K562 (cell line): Measurements from ENCODE around the gene GPR39. TPM values are rescaled to one million over a fixed set of nuclear protein-coding genes. Genes with fewer than 3 reads are reported as not detected.

Experiments used
- ATAC-seq: fragments of 200-7000 bp; cut with Tn5 transposase; 3 replicates; pipeline ENCODE4 v1.9.1; 2020; ENCODE audit warnings: moderate library complexity
- BruUV-seq: library from RNA; stranded (reverse); fragments of 400-500 nt; replicated peaks from 2 replicates; lab custom pipeline; 2021; lab: Mats Ljungman, UMichigan
- CTCF ChIA-PET: fragments of 300-600 bp; formaldehyde crosslinking; extraction: SDS; loops from one replicate; lab custom pipeline; 2021; ENCODE audit warnings: low intra/inter-chr PET ratio; lab: Yijun Ruan, JAX
- POLR2A ChIA-PET: fragments of 300-600, 350-650 bp; sonication (Branson Sonifier 250); formaldehyde crosslinking; extraction: SDS; loops from one replicate; lab custom pipeline; 2021; ENCODE audit warnings: antibody characterized with exemption, inconsistent platforms; lab: Yijun Ruan, JAX
- DNase-seq, 4 experiments: peaks; one replicate each; pipeline versions ENCODE4 v3.0.0 to v3.0.0-alpha.2; 2011 to 2018; ENCODE audit warnings: low spot score in 3 of 4, mixed read lengths in 3 of 4; ENCODE audit errors: extremely low read depth in 1 of 4
- FAIRE-seq: peaks from 2 replicates; lab custom pipeline; 2011; peaks lifted over from hg19 to GRCh38; lab: Jason Lieb, UNC
- H2AFZ ChIP-seq: 2 replicates; pipeline ENCODE4 v1.6.0; 2011; ENCODE audit warnings: low read depth, low read length, control low read depth, inconsistent platforms
- H3K27ac ChIP-seq: fragments of 200-600 bp; 3 replicates; pipeline ENCODE4 v1.8.0; 2011; ENCODE audit warnings: low read depth, mild to moderate bottlenecking, control low read depth, inconsistent platforms, low read length, moderate library complexity, mixed read lengths; ENCODE audit errors: extremely low read depth
- H3K27me3 ChIP-seq, 2 experiments: fragments of 300-600 bp in 1 of 2; 2 replicates in 1 of 2; 3 replicates in 1 of 2; pipeline versions ENCODE4 v1.6.0 to v1.8.0; 2011; ENCODE audit warnings: inconsistent platforms in 2 of 2, low read length in 2 of 2, mild to moderate bottlenecking in 1 of 2, mixed read lengths in 1 of 2, moderate library complexity in 1 of 2; ENCODE audit not compliant: control insufficient read depth in 2 of 2, insufficient read depth in 2 of 2
- H3K36me3 ChIP-seq: fragments of 300-600 bp; 3 replicates; pipeline ENCODE4 v1.8.0; 2011; ENCODE audit warnings: mild to moderate bottlenecking, low read length, inconsistent platforms; ENCODE audit not compliant: control insufficient read depth, insufficient read depth
- H3K4me1 ChIP-seq, 2 experiments: fragments of 200-600 bp in 1 of 2; replicated peaks in 1 of 2; 2 replicates in 1 of 2; 3 replicates in 1 of 2; pipeline versions ENCODE4 v1.5.1 to v1.8.0; 2011; ENCODE audit warnings: inconsistent platforms in 2 of 2, low read length in 2 of 2, mild to moderate bottlenecking in 1 of 2, mixed read lengths in 1 of 2, moderate library complexity in 1 of 2; ENCODE audit not compliant: control insufficient read depth in 2 of 2, insufficient read depth in 2 of 2
- H3K4me2 ChIP-seq: 2 replicates; pipeline ENCODE4 v1.6.1; 2011; ENCODE audit warnings: low read length, control low read depth, inconsistent platforms, mixed read lengths; ENCODE audit not compliant: insufficient read depth
- H3K4me3 ChIP-seq: fragments of 200-600 bp; sonication (generic), shearing (Covaris generic); 2 replicates; pipeline ENCODE4 v1.5.1; 2016; ENCODE audit warnings: control low read depth, inconsistent platforms
- H3K79me2 ChIP-seq: fragments of 200-600 bp; 3 replicates; pipeline ENCODE4 v1.8.0; 2011; ENCODE audit warnings: low read length, inconsistent platforms; ENCODE audit not compliant: control insufficient read depth, insufficient read depth
- H3K9ac ChIP-seq, 2 experiments: 2 replicates each; pipeline versions ENCODE4 v1.6.0 to v1.6.1; 2011; ENCODE audit warnings: low read depth in 2 of 2, low read length in 2 of 2, control low read depth in 1 of 2, inconsistent platforms in 1 of 2, mild to moderate bottlenecking in 1 of 2, mixed read lengths in 1 of 2; ENCODE audit not compliant: insufficient read depth in 1 of 2
- H3K9me1 ChIP-seq: one replicate; pipeline ENCODE4 v1.6.0; 2011; ENCODE audit warnings: inconsistent platforms, mild to moderate bottlenecking, low read length, moderate library complexity; ENCODE audit not compliant: control insufficient read depth, insufficient read depth
- H3K9me3 ChIP-seq: replicated peaks from 2 replicates; pipeline ENCODE4 v1.5.1; 2011; ENCODE audit warnings: low read depth, low read length, inconsistent platforms; ENCODE audit not compliant: control insufficient read depth, insufficient read depth
- H4K20me1 ChIP-seq: replicated peaks from 2 replicates; pipeline ENCODE4 v1.6.1; 2011; ENCODE audit warnings: low read length, inconsistent platforms, mixed read lengths; ENCODE audit not compliant: control insufficient read depth, insufficient read depth
- DPF2 ChIP-seq: fragments of 450-650 bp; IDR thresholded peaks from 2 replicates; pipeline ENCODE4 v1.6.1; 2016
- HDAC2 ChIP-seq: fragments of 450-650 bp; IDR thresholded peaks from 2 replicates; pipeline ENCODE4 v1.6.1; 2016; ENCODE audit warnings: mild to moderate bottlenecking
- PBX2 ChIP-seq, 2 experiments: IDR thresholded peaks in 1 of 2; conservative IDR thresholded peaks in 1 of 2; 2 replicates each; pipeline ENCODE4 v1.6.1; 2016; ENCODE audit warnings: low read depth in 2 of 2, mild to moderate bottlenecking in 1 of 2, missing compliant biosample characterization in 1 of 2, missing genetic modification characterization in 1 of 2, moderate library complexity in 1 of 2
- TEAD4 ChIP-seq, 2 experiments: sonication (generic) in 1 of 2; formaldehyde crosslinking in 1 of 2; IDR thresholded peaks; 2 replicates each; pipeline versions ENCODE4 v1.6.1 to v1.8.0; 2012 to 2022; ENCODE audit warnings: borderline replicate concordance in 1 of 2, inconsistent platforms in 1 of 2, low read length in 1 of 2, mild to moderate bottlenecking in 1 of 2, missing genetic modification reagents in 1 of 2
- WGBS: fragments of 100-300 bp; shearing (Covaris generic); methylation state at CpG from one replicate; pipeline ENCODE4 v1.1.6; 2016; ENCODE audit warnings: low coverage, mixed read lengths; ENCODE audit not compliant: insufficient coverage; ENCODE audit errors: missing lambda C conversion rate; 5-methylcytosine and 5-hydroxymethylcytosine counted together
- in situ Hi-C: fragments of 300-500 bp; cut with MboI; formaldehyde crosslinking; loops from 4 replicates; pipeline ENCODE4 v1.15.0; 2018; ENCODE audit warnings: inconsistent platforms, mixed read lengths
- intact Hi-C: fragments of 100-400 bp; cut with micrococcal nuclease; formaldehyde crosslinking; loops from 2 replicates; pipeline ENCODE4 v1.14.2; 2022
- polyA plus RNA-seq, 8 experiments: library from polyadenylated mRNA; depleted of rRNA in 4 of 8; stranded (reverse) in 5 of 8; unstranded in 3 of 8; fragments of >200 nt; fragmentation: Nextera tagmentation in 2 of 8; fragmentation: Illumina TruSeq in 1 of 8; extraction: Ambion mirVana in 2 of 8; extraction: Trizol in 1 of 8; gene quantifications; 2 replicates each; pipeline versions ENCODE4 v1.2.1 to v1.2.3, GENCODE V29; 2011 to 2014; ENCODE audit warnings: inconsistent platforms in 1 of 8, missing spikeins in 1 of 8
- total RNA-seq, 7 experiments: library from RNA; depleted of rRNA in 6 of 7; stranded (reverse); fragments of >200 nt in 6 of 7; fragmentation: Illumina TruSeq in 2 of 7; extraction: Trizol in 2 of 7; gene quantifications; 2 replicates each; pipeline versions ENCODE4 v1.2.1 to v1.2.3, GENCODE V29; 2011 to 2021; ENCODE audit warnings: low replicate concordance in 1 of 7

GPR39 gene
- total and polyA plus RNA-seq, 9 of the 15 experiments (the other 6 are each of a cell fraction or from before 2014, with no cell fraction given): 0.04 TPM; not detected in 8

- no peak overlapping the region for H3K27ac ChIP-seq
- BruUV-seq: no TSS peak
- no peaks in the 10 kb centered on the region for H3K79me2 ChIP-seq
- ChIA-PET CTCF (no interaction called here), POLR2A (no interaction called here)
- H3K4me1 ChIP-seq: no peaks in the 10 kb centered on the region
- DNase-seq (no peak), ATAC-seq (no peak), FAIRE-seq (no peak)
- intact Hi-C loops (no loop called here), in situ Hi-C loops (no loop called here)
- no peaks in the 10 kb centered on the region for H3K9me3 ChIP-seq
- TF ChIP-seq HDAC2: no peak
- no peak for TF ChIP-seq DPF2
- TF ChIP-seq TEAD4 (IDR thresholded peaks at IDR 0.05; ENCODE audit: low read length): no peak
- TF ChIP-seq TEAD4 (CRISPR knock-in tag; IDR thresholded peaks at IDR 0.05; ENCODE audit: borderline replicate concordance): no peak
- TF ChIP-seq PBX2 (CRISPR knock-in tag; IDR thresholded peaks at IDR 0.05; ENCODE audit: low read depth): no peak
- no peak for TF ChIP-seq PBX2 (tag; conservative IDR thresholded peaks at IDR 0.05; ENCODE audit: low read depth)
- 0% methylated on average over 5 of the region's 5 CpGs for WGBS
- no peak overlapping the region for H2AFZ ChIP-seq
- no peaks in the 10 kb centered on the region for H3K27me3 ChIP-seq
- no peak overlapping the region for H3K4me2 ChIP-seq
- no peaks in the 10 kb centered on the region for H3K9me1 ChIP-seq
- H3K36me3 ChIP-seq: no peaks in the 10 kb centered on the region
- no peak overlapping the region for H3K4me3 ChIP-seq
- H3K9ac ChIP-seq: no peak overlapping the region
- no peaks in the 10 kb centered on the region for H4K20me1 ChIP-seq
These were observed 221.9 kb downstream of the GPR39 start for GRCh38 chr2:132638313-132639040.
